ENCODE results near the gene CREBRF. TPM values are rescaled to one million over a fixed set of nuclear protein-coding genes. Genes with fewer than 3 reads are reported as not detected.
"Not testable (repeated sequence)": the region's sequence is repeated elsewhere in the genome, so short reads cannot be mapped to it uniquely, and the experiment has no call there.

The CREBRF gene
- total RNA-seq, 2 experiments from 2014 or later = 24.2 to 25.4 TPM

DNA sequence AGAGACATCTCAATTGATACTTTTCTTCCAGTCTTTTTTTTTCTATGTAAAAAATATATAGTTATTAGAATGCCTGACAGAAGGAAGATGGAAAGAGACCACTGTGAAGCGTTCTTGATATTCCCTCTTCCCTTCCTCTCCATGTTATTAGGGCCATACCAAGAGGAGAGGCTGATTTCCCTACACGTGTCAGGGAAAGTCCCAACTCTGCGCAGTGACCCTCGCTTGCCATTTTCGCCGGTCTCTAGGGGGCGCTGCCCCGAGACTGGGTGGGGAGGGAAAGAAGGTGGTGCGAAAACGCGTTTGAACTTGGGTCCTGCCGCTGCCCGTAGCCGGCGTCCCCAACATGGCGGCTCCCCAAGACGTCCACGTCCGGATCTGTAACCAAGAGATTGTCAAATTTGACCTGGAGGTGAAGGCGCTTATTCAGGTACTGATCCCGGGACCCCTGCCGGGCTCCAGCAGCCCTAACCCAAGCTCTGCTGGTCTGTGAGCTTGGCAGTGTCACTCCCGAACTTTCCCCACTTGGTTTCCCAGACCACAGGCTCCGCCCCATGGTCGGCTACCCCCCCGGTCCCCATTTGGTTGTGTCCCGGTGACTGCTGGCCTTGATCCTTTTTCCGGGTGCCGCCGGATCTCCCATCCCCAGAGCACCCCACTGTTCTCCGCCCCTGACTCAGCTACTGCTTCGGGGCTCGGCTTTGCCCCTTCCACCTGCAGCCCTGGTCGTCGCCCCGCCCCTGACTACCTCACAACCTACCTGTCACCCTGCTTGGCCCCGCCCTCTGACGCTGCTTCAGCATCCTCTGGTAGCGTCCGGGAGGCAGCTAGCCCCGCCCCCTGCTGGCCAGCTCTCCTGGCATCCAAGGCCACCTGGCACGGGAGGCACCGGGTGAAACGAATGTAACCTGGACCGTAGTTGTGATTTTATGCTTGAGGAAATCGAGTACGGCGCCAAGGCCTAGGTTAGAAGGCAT lies 88.3 kb downstream of the CREBRF start, which contains the start of gene BNIP1:
Gene BNIP1 (plus strand): TSS at position 332 of the 977 bp plus-strand sequence. CDS start 15 bp downstream, at position 347.
- peaks cover 16% of the 10 kb centered on the region for H3K36me3 Mint-ChIP-seq (ENCODE audit: low read depth)
- no peaks in the 10 kb centered on the region for H3K27me3 Mint-ChIP-seq
- peak within 1 kb of the TSS; percentile 98 for H3K4me3 Mint-ChIP-seq
- H3K4me1 Mint-ChIP-seq = peaks cover 17% of the 10 kb centered on the region
- H3K9me3 Mint-ChIP-seq = no peaks in the 10 kb centered on the region
- peak; percentile 95 for DNase-seq
- ChIA-PET CTCF (interaction anchor here (0.5 to 5.4 kb wide), 15 partner anchors 9 to 187 kb away, joined by 3 to 42 read pairs (median 4); partner anchors contain the start of gene ATP6V0E1), POLR2A (interaction anchor here (0.5 to 2.2 kb wide), 14 partner anchors 9 to 373 kb away, joined by 3 to 31 read pairs (median 4); partner anchors contain the start of genes ATP6V0E1, DUSP1 and RPL26L1)
- H3K27ac Mint-ChIP-seq = peak within 1 kb of the TSS; percentile 92

DNA sequence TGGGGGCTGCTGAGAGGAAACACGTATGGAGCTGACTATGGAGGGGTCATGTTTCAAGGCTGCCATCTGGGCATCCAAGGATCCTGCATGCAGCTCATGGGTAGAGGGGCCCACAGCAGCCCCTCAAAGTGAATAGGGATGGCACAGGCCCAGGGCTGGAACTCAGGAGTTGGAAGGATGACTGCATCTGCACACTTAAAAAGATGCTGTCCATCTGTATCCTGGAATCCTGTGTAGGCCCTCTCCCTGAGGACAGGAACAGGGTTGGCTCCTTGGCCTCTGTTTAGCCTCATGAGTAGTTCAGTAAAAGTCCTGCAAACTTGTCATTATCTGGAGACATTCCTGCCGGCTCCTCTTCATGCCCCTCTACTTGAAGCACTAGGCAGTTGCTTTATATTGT lies 92.2 kb downstream of the CREBRF start:
- Mint-ChIP-seq H3K27ac (no peak overlapping the region), H3K27me3 (no peaks in the 10 kb centered on the region), H3K36me3 (ENCODE audit: low read depth) (peaks cover 27% of the 10 kb centered on the region), H3K9me3 (no peaks in the 10 kb centered on the region), H3K4me1 (peaks cover 17% of the 10 kb centered on the region), H3K4me3 (no peak overlapping the region)
- no peak for DNase-seq
- POLR2A ChIA-PET = interaction anchor here (0.7 kb wide), 1 partner anchor 164 kb away, joined by 4 read pairs; no protein-coding TSS in a partner anchor
- CTCF ChIA-PET = interaction anchor here (0.7 to 5.4 kb wide), 2 partner anchors 113 to 164 kb away, joined by 3 to 42 read pairs; partner anchors contain the start of gene ATP6V0E1

DNA sequence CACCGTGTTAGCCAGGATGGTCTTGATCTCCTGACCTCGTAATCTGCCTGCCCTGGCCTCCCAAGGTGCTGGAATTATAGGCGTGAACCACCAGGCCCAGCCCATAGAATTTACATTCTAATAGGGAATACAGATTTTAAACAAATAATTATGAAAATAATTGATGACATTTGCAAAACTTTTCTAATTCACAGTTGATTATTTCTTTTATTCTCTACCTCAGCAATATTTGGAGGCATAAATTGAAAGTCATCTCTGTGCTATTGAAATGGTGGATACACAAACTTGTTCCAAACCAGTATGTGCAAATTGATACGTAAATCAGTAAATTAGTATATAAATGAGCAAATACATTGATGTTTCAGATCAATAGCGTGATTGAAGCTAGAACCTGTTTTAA lies 96.4 kb downstream of the CREBRF start:
- no peak overlapping the region for H3K4me3 Mint-ChIP-seq
- no peaks in the 10 kb centered on the region for H3K4me1 Mint-ChIP-seq
- CTCF ChIA-PET = interaction anchor here (0.8 kb wide), 1 partner anchor 15 kb away, joined by 4 read pairs; no protein-coding TSS in a partner anchor
- H3K9me3 Mint-ChIP-seq = no peaks in the 10 kb centered on the region
- peaks cover 30% of the 10 kb centered on the region for H3K36me3 Mint-ChIP-seq (ENCODE audit: low read depth)
- POLR2A ChIA-PET = interaction anchor here (1.0 kb wide), 1 partner anchor 11 kb away, joined by 3 read pairs; no protein-coding TSS in a partner anchor
- H3K27ac Mint-ChIP-seq = no peak overlapping the region
- DNase-seq = no peak
- H3K27me3 Mint-ChIP-seq = no peaks in the 10 kb centered on the region

DNA sequence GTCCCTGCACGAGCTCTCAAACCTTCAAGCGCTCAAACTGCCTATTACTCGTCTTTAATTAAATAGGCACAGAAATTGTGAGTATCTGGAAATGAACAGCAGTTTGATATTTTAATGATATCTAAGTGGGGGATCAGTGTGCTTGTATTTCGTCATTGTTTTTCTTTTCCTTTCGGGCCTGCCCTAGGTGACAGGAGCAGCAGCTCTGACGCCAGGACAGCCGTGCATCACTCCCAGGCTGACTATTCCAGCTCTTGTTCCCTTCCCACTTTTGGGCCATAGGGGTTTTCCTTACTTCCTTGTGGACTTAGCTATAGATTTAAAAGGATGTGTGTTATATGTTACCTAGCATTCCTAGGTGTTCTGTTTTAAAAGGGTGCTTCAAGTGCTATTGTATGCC lies 97.7 kb downstream of the CREBRF start:
- H3K9me3 Mint-ChIP-seq = no peaks in the 10 kb centered on the region
- no peaks in the 10 kb centered on the region for H3K4me1 Mint-ChIP-seq
- H3K27me3 Mint-ChIP-seq = no peaks in the 10 kb centered on the region
- ChIA-PET CTCF (no interaction called here), POLR2A (interaction anchor here (1.0 kb wide), 1 partner anchor 13 kb away, joined by 3 read pairs; no protein-coding TSS in a partner anchor)
- H3K4me3 Mint-ChIP-seq = no peak overlapping the region
- H3K27ac Mint-ChIP-seq = no peak overlapping the region
- DNase-seq = no peak
- peaks cover 33% of the 10 kb centered on the region for H3K36me3 Mint-ChIP-seq (ENCODE audit: low read depth)

DNA sequence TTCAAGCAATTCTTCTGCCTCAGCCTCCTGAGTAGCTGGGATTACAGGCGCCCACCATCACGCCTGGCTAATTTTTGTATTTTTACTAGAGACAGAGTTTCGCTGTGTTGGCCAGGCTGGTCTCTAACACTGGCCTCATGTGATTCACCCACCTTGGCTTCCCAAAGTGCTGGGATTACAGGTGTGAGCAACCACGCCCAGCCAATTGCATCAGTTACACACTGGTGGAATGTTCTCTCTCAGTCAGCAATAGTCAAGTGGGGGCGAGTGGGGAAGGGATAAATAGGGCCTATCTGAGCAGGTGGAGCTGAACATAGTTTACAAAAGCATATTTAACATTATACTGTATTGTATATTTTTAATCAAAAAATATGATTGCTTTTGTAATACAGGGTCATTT lies 98.5 kb downstream of the CREBRF start:
- H3K9me3 Mint-ChIP-seq, DNase-seq, H3K4me3 Mint-ChIP-seq, CTCF ChIA-PET, POLR2A ChIA-PET, H3K4me1 Mint-ChIP-seq, H3K27ac Mint-ChIP-seq, H3K27me3 Mint-ChIP-seq: not testable (repeated sequence)
- H3K36me3 Mint-ChIP-seq (ENCODE audit: low read depth) = peaks cover 29% of the 10 kb centered on the region

DNA sequence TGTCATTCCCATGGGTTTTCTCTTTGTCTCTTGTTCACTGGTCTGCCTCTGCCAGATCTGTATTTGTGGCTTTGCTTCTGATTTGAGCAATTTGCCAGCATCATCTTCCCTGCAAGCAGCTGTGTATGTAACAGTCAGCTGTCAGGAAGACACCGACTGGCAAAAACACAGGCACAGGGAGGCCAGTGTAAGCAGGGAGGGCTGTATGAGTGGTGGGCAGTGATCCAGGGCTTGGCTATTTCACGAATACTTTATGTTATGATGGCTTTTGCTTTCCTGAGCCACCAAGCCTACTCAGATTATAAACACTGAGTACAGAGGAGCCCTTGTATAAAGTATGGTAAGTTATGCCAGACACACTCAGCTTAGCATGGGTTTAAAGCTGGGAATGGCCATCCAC lies 99.8 kb downstream of the CREBRF start:
- Mint-ChIP-seq H3K27ac (no peak overlapping the region), H3K36me3 (ENCODE audit: low read depth) (peaks cover 30% of the 10 kb centered on the region), H3K9me3 (no peaks in the 10 kb centered on the region), H3K27me3 (no peaks in the 10 kb centered on the region), H3K4me1 (no peaks in the 10 kb centered on the region), H3K4me3 (no peak overlapping the region)
- CTCF ChIA-PET = no interaction called here
- DNase-seq = no peak
- POLR2A ChIA-PET = no interaction called here

DNA sequence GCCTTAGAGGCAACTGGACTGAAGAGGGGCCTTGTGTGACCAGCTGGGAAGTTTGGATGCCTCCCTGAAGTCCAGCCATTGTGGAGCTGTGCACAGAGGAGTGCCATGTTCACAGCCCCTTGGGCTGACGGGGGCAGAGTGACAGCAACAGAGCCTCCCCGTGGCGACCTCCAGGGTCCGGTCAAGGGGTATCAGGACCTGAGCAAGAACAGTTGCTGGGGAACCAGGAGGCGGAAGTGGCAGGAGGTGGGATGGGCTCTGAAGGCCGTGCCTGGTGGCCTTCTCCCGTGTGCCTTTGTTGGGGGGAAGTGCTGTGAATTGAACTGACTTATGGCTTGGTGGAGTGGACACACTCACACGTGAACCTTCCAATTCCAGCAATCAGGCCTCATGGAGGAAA lies 102.2 kb downstream of the CREBRF start:
- Mint-ChIP-seq H3K9me3 (no peaks in the 10 kb centered on the region), H3K4me3 (no peak overlapping the region), H3K27me3 (no peaks in the 10 kb centered on the region), H3K4me1 (no peaks in the 10 kb centered on the region), H3K27ac (no peak overlapping the region), H3K36me3 (ENCODE audit: low read depth) (peaks cover 34% of the 10 kb centered on the region)
- no peak for DNase-seq
- CTCF ChIA-PET = no interaction called here
- POLR2A ChIA-PET = no interaction called here

DNA sequence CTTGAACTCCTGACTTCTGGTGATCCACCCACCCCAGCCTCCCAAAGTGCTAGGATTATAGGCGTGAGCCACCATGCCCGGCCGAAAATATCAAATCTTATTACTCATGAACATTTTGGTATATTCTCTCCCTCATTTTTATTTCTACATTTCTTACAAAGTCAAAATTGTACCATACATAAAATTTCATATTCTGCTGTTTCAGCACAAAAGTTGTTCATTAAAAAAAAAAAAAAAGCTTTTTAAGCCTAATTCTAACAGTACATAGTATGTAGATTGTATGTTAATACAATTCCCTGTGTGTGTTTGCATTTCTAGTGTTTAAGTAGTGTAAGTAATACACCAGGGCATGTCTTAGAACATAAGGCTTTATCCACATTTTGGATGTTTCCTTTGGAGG lies 103.1 kb downstream of the CREBRF start:
- no peak overlapping the region for H3K27ac Mint-ChIP-seq
- no peaks in the 10 kb centered on the region for H3K27me3 Mint-ChIP-seq
- H3K4me3 Mint-ChIP-seq = no peak overlapping the region
- H3K36me3 Mint-ChIP-seq (ENCODE audit: low read depth) = peaks cover 30% of the 10 kb centered on the region
- no peak for DNase-seq
- CTCF ChIA-PET = no interaction called here
- POLR2A ChIA-PET = no interaction called here
- H3K9me3 Mint-ChIP-seq = no peaks in the 10 kb centered on the region
- H3K4me1 Mint-ChIP-seq = no peaks in the 10 kb centered on the region

DNA sequence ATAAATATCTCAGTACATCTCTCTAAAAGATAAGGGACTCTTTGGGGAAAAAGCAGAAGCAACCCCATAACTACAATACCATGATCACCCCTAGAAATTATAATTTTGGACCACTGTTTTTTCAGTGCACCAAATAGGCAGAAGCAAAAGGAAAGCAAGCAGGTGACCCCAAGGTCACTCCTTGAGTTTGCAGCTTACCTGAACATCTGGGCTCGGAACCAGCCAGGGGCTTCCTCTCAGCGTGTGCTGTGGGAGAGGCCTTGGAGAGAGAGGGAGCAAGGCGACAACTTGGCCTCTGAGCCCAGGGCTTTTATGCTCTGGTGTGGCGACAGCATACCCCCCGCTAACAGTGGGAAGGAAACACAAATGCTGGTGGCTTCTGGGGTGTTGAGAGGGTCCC lies 105.0 kb downstream of the CREBRF start:
- no peaks in the 10 kb centered on the region for H3K27me3 Mint-ChIP-seq
- no peak for DNase-seq
- ChIA-PET POLR2A (no interaction called here), CTCF (no interaction called here)
- no peak overlapping the region for H3K27ac Mint-ChIP-seq
- peaks cover 28% of the 10 kb centered on the region for H3K36me3 Mint-ChIP-seq (ENCODE audit: low read depth)
- no peaks in the 10 kb centered on the region for H3K9me3 Mint-ChIP-seq
- no peaks in the 10 kb centered on the region for H3K4me1 Mint-ChIP-seq
- no peak overlapping the region for H3K4me3 Mint-ChIP-seq

DNA sequence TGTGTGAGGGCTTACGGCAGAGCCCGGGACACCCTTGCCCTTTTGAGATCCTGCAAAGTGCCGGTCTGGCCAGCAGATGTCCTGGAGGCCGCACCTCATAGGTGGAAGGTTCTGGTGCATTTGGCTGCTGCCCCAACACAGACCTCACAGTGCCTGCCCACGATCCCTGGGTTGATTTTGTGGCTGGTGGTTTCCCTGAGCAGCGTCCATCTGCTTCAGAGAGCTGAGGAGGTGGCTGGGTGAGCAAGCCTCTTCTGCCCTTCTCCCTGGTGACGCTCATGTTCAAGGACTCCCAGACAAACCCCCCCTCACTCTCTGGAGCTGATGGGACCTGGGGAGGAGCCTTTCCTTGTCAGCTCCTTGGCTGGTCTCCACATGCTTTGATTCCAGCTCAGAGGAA lies 107.1 kb downstream of the CREBRF start:
- POLR2A ChIA-PET = interaction anchor here (1.0 to 1.4 kb wide), 2 partner anchors 10 to 179 kb away, joined by 3 read pairs; no protein-coding TSS in a partner anchor
- Mint-ChIP-seq H3K27ac (no peak overlapping the region), H3K27me3 (no peaks in the 10 kb centered on the region), H3K4me1 (no peaks in the 10 kb centered on the region), H3K36me3 (ENCODE audit: low read depth) (peaks cover 26% of the 10 kb centered on the region), H3K9me3 (no peaks in the 10 kb centered on the region), H3K4me3 (no peak overlapping the region)
- DNase-seq = no peak
- CTCF ChIA-PET = no interaction called here

DNA sequence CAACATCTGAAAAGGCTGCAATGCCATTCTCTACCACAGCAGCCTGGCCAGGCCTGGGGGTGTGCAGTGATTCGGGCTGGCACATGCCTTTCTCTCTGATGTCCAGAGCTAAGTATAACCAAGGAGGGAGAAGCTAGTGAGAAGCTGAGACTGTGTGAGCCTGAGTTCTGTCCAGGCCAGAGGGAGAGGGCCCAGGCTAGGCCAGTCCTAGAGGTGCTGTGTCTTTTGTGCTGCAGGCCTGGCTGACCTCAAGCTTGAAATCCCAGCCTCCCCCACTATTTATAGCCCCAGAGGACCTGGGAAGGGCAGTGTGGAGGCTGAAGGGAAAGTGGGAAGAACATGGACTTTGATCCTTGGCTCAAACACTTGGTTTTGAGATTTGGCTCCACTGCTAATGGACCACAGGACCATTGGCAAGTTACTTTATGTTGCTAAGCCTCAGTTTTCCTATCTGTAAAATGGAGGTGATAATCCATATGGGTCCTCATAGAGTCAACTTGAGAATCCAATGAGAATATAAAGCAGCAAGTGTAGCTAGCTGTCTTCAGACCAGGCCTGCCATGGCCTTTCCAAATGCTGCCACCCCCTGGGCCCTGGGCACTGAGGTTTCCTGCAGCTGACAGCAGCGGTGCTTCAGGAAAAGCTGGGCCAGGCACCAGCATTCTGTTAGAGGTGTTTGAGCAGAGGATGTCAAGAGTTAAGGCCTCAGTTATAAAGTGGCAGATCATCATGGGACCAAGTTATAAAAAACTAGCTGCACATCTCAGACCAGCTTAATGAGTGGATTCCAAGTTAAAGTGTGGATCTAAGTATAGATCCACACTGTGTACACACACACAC lies 109.2 kb downstream of the CREBRF start:
- DNase-seq = no peak
- no peak overlapping the region for H3K27ac Mint-ChIP-seq
- H3K9me3 Mint-ChIP-seq = no peaks in the 10 kb centered on the region
- CTCF ChIA-PET = interaction anchor here (1.4 kb wide), 1 partner anchor 166 kb away, joined by 3 read pairs; no protein-coding TSS in a partner anchor
- no peak overlapping the region for H3K4me3 Mint-ChIP-seq
- no peaks in the 10 kb centered on the region for H3K4me1 Mint-ChIP-seq
- H3K27me3 Mint-ChIP-seq = no peaks in the 10 kb centered on the region
- POLR2A ChIA-PET = no interaction called here
- peaks cover 15% of the 10 kb centered on the region for H3K36me3 Mint-ChIP-seq (ENCODE audit: low read depth)

DNA sequence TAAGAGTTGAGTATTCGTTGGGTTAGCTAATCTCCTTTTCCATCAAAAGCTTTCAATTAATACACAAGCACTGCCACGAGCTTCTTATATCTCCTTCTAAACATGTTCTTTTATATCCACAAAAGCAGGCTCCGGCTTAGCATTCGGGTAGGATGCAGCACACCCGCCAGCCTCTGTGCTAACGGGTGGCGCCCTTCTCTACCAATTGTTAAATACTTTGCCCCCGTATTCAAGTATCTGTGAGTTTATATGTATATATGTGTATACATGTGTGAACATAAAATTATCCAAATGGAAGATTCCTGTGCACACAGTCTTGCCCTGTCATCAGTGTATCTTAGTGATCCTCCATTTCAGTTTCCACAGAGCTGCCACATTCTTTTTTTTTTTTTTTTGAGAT lies 116.0 kb downstream of the CREBRF start:
- Mint-ChIP-seq H3K27me3 (no peaks in the 10 kb centered on the region), H3K27ac (no peak overlapping the region), H3K36me3 (ENCODE audit: low read depth) (no peaks in the 10 kb centered on the region), H3K4me1 (no peaks in the 10 kb centered on the region), H3K9me3 (peaks cover 5% of the 10 kb centered on the region), H3K4me3 (no peak overlapping the region)
- ChIA-PET POLR2A (no interaction called here), CTCF (no interaction called here)
- no peak for DNase-seq

DNA sequence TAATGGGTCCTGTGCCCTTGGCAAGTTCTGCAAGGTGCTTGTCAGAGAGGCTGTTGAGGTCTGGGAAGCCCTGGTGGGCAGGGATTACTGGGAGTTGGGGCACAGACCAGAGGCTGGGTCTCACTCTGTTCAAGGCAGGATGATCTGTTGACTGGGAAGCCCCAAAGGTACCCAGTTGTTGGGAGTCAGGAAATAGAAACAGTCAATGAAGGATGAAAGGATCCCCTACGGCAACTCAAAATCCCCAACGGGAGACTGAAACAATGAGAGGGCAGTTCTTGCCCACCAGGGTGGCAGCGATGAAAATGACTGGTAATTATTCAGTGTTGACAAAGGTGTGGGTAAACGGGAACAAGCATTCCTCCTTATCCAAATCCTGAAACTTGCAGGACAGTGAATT lies 119.4 kb downstream of the CREBRF start:
- ChIA-PET POLR2A (no interaction called here), CTCF (no interaction called here)
- Mint-ChIP-seq H3K27me3 (no peaks in the 10 kb centered on the region), H3K36me3 (ENCODE audit: low read depth) (no peaks in the 10 kb centered on the region), H3K4me3 (no peak overlapping the region), H3K9me3 (peaks cover 10% of the 10 kb centered on the region), H3K27ac (no peak overlapping the region), H3K4me1 (peaks cover 2% of the 10 kb centered on the region)
- no peak for DNase-seq

Data from activated CD4-positive, alpha-beta memory T cell treated with anti-CD3 and anti-CD28 coated beads, Interleukin-2, amount 10 ng/mL, durations not matched to agents 7 days and 5 days (primary cell).